DND-41 (cell line): Measurements from ENCODE around the gene LMX1A.

ENCODE experiments used
- ATAC-seq: fragments of 200-7000 bp; cut with Tn5 transposase; 3 replicates; pipeline ENCODE4 v1.9.1; 2021; ENCODE audit warnings: low read depth; ENCODE audit not compliant: insufficient read depth
- DNase-seq: peaks from one replicate; pipeline ENCODE4 v3.0.0-alpha.2; 2020
- H2AFZ ChIP-seq: 2 replicates; pipeline ENCODE4 v1.6.0; 2012; ENCODE audit warnings: low read depth, low read length
- H3K27ac ChIP-seq: 2 replicates; pipeline ENCODE4 v1.5.1; 2012; ENCODE audit warnings: low read length, inconsistent platforms
- H3K27me3 ChIP-seq: fragments of 200-600 bp; sonication (generic); 2 replicates; pipeline ENCODE4 v1.6.0; 2012; ENCODE audit warnings: low read length, mild to moderate bottlenecking, inconsistent platforms; ENCODE audit not compliant: insufficient read depth, poor library complexity
- H3K36me3 ChIP-seq: 2 replicates; pipeline ENCODE4 v1.5.1; 2012; ENCODE audit warnings: low read length, inconsistent platforms; ENCODE audit not compliant: insufficient read depth
- H3K4me1 ChIP-seq: 2 replicates; pipeline ENCODE4 v1.5.1; 2012; ENCODE audit warnings: mild to moderate bottlenecking, low read length; ENCODE audit not compliant: insufficient read depth
- H3K4me2 ChIP-seq: 2 replicates; pipeline ENCODE4 v1.6.0; 2012; ENCODE audit warnings: mild to moderate bottlenecking, moderate library complexity, low read length, inconsistent platforms; ENCODE audit not compliant: insufficient read depth
- H3K4me3 ChIP-seq, 2 experiments: fragments of 200-600 bp in 1 of 2; shearing (Covaris generic) in 1 of 2; 2 replicates each; pipeline ENCODE4 v1.5.1; 2012 to 2016; ENCODE audit warnings: inconsistent platforms in 2 of 2, low read length in 2 of 2, mild to moderate bottlenecking in 2 of 2, low read depth in 1 of 2, moderate library complexity in 1 of 2
- H3K79me2 ChIP-seq: 2 replicates; pipeline ENCODE4 v1.6.0; 2012; ENCODE audit warnings: low read length, inconsistent platforms; ENCODE audit not compliant: insufficient read depth
- H3K9ac ChIP-seq: 2 replicates; pipeline ENCODE4 v1.6.0; 2012; ENCODE audit warnings: low read depth, mild to moderate bottlenecking, inconsistent platforms, low read length, moderate library complexity
- H3K9me3 ChIP-seq: 2 replicates; pipeline ENCODE4 v1.5.1; 2012; ENCODE audit warnings: low read length, moderate library complexity, mild to moderate bottlenecking, inconsistent platforms; ENCODE audit not compliant: insufficient read depth, severe bottlenecking
- H4K20me1 ChIP-seq: 2 replicates; pipeline ENCODE4 v1.6.0; 2012; ENCODE audit warnings: low read length; ENCODE audit not compliant: insufficient read depth
- EZH2 ChIP-seq: IDR thresholded peaks from 3 replicates; pipeline ENCODE4 v1.6.1; 2012; ENCODE audit warnings: borderline replicate concordance, low read depth, mild to moderate bottlenecking, moderate library complexity, low read length, inconsistent platforms; ENCODE audit not compliant: severe bottlenecking
- TF ChIP-seq, protein P1 (sequence below): IDR thresholded peaks from 2 replicates; pipeline ENCODE4 v1.5.1; 2012; ENCODE audit warnings: borderline replicate concordance, low read length, moderate library complexity, mild to moderate bottlenecking; ENCODE audit not compliant: poor library complexity, severe bottlenecking; ENCODE audit errors: extremely low read depth

The LMX1A gene

DNA sequence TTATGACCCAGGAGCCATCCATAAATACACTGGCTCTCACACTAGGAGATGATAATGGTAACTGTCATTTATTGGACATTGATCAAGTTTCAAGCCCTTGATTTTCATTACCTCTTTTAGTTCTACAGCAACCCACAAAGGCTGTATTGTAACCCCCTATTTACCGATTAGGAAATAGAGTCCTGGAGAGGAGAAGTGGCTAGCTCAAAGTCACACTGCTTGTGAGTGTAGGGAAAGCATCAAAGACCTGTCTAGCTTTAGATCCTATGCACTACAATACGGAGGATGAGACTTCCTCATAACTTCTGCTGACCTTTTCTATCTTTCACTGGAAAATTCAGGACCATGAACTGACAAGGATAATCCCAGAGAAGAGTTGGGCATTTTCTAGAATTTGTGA is 115.2 kb downstream of the LMX1A start:
- no peak overlapping the region for H2AFZ ChIP-seq
- no peaks in the 10 kb centered on the region for H3K9me3 ChIP-seq
- no peak for DNase-seq
- no peak for ATAC-seq
- no peak overlapping the region for H3K9ac ChIP-seq
- no peaks in the 10 kb centered on the region for H3K4me1 ChIP-seq
- no peaks in the 10 kb centered on the region for H3K79me2 ChIP-seq
- no peaks in the 10 kb centered on the region for H4K20me1 ChIP-seq
- no peak overlapping the region for H3K4me2 ChIP-seq
- no peaks in the 10 kb centered on the region for H3K36me3 ChIP-seq
- H3K4me3 ChIP-seq: no peak overlapping the region
- no peak for TF ChIP-seq EZH2
- TF ChIP-seq, protein P1, sequence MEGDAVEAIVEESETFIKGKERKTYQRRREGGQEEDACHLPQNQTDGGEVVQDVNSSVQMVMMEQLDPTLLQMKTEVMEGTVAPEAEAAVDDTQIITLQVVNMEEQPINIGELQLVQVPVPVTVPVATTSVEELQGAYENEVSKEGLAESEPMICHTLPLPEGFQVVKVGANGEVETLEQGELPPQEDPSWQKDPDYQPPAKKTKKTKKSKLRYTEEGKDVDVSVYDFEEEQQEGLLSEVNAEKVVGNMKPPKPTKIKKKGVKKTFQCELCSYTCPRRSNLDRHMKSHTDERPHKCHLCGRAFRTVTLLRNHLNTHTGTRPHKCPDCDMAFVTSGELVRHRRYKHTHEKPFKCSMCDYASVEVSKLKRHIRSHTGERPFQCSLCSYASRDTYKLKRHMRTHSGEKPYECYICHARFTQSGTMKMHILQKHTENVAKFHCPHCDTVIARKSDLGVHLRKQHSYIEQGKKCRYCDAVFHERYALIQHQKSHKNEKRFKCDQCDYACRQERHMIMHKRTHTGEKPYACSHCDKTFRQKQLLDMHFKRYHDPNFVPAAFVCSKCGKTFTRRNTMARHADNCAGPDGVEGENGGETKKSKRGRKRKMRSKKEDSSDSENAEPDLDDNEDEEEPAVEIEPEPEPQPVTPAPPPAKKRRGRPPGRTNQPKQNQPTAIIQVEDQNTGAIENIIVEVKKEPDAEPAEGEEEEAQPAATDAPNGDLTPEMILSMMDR: no peak
- H3K27me3 ChIP-seq: no peaks in the 10 kb centered on the region
- H3K27ac ChIP-seq: no peak overlapping the region

DNA sequence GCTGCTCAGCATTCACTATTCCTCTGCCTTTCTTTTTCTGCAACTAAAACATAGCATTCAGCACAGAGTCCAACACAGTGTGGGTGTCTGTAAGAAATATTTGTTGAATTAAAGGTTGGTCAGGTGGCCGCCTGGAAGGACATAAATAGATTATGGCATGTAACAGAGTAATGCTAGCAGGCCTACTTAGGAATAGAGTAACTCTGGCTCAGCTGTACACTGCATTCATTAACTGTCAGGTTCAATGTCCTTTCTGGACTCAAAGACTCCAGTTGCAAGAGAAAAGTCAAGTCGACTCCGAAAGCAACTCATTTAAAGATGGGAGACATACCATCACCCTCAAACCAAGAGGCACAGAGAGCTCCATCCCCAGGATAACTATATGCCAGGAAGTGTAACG is 116.0 kb downstream of the LMX1A start:
- Histone ChIP-seq H3K4me3 (no peak overlapping the region), H3K9me3 (no peaks in the 10 kb centered on the region), H3K79me2 (no peaks in the 10 kb centered on the region), H3K27ac (no peak overlapping the region), H2AFZ (no peak overlapping the region), H3K4me1 (no peaks in the 10 kb centered on the region), H3K4me2 (no peak overlapping the region), H3K27me3 (no peaks in the 10 kb centered on the region), H3K36me3 (no peaks in the 10 kb centered on the region), H4K20me1 (no peaks in the 10 kb centered on the region), H3K9ac (no peak overlapping the region)
- DNase-seq (no peak), ATAC-seq (no peak)
- no peak for TF ChIP-seq EZH2
- TF ChIP-seq, protein P1: no peak

DNA sequence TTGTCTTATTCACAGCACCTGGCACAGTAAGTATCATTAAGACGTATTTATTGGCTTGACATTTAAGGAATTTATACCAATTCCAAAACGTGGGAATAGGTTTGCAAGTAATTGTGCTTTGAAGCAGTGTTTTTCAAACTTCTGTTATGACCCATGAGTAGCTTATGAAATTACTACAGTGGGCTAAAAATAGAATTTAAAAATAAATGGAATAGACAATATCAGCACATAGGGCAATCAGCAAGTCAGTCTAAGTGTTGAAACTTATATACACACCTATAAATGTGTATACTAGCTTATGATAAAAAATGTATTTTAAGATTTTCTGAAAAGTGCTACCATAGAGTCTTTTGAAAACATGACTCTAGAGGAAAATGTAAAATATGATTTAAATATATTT is 116.6 kb downstream of the LMX1A start:
- DNase-seq (no peak), ATAC-seq (no peak)
- Histone ChIP-seq H3K36me3 (no peaks in the 10 kb centered on the region), H3K79me2 (no peaks in the 10 kb centered on the region), H3K9me3 (no peaks in the 10 kb centered on the region), H3K4me3 (no peak overlapping the region), H3K4me1 (no peaks in the 10 kb centered on the region), H3K9ac (no peak overlapping the region), H4K20me1 (no peaks in the 10 kb centered on the region), H3K4me2 (no peak overlapping the region), H3K27me3 (no peaks in the 10 kb centered on the region), H3K27ac (no peak overlapping the region), H2AFZ (no peak overlapping the region)
- TF ChIP-seq, protein P1: no peak
- no peak for TF ChIP-seq EZH2

DNA sequence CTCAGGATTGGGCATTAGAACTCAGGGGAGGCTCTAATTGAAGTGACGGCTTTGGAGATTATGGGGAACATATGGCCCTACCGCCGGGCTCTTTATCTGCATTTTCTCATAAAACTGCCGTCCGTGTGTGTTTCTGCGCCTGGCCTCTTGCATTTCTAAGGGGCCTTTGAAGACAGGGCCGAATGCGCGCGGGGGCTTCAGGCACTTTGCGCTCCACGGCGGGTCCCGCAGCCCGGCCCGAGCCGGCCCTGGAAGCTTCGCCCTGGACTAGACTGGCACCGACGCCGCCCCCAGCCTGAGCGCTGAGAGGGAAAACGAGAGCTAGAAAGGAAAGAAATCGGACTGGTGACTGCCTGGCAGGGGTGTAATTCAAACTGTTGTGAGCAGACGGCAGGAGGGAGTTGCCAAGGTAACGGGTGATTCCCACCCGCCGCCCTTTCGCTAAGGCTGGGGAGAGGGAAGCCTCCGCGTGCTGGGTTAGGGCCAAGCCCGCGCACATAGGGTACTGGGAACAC is 120.7 kb downstream of the LMX1A start:
- Histone ChIP-seq H3K79me2 (no peaks in the 10 kb centered on the region), H3K9me3 (no peaks in the 10 kb centered on the region), H3K27me3 (no peaks in the 10 kb centered on the region), H3K9ac (no peak overlapping the region), H2AFZ (no peak overlapping the region), H4K20me1 (no peaks in the 10 kb centered on the region), H3K27ac (no peak overlapping the region), H3K36me3 (no peaks in the 10 kb centered on the region), H3K4me1 (no peaks in the 10 kb centered on the region), H3K4me3 (no peak overlapping the region), H3K4me2 (no peak overlapping the region)
- no peak for DNase-seq
- no peak for TF ChIP-seq EZH2
- TF ChIP-seq, protein P1: no peak
- ATAC-seq: no peak
